ENCODE results near the gene BLM.
"Not testable (repeated sequence)": the region's sequence is repeated elsewhere in the genome, so short reads cannot be mapped to it uniquely, and the experiment has no call there.

Gene BLM

GRCh38 chr15:90716976-90717821 is at the start of gene BLM:
TSS of gene BLM (plus strand) at chr15:90717346. CDS start at chr15:90747393, 30,047 bp downstream.
- 0 out of 2 replicates have a peak, but pooled peaks have one; percentile 14 for TF ChIP-seq CTCF (IDR thresholded peaks at IDR 0.05; ENCODE audit: borderline replicate concordance, insufficient read depth, low read depth, low read length)
- peak within 1 kb of the TSS; percentile 77 for H3K4me3 ChIP-seq (ENCODE audit: low read depth, low read length)

GRCh38 chr15:90667755-90668345 is 49.3 kb upstream of the BLM start:
- H3K4me3 ChIP-seq (ENCODE audit: low read depth, low read length): not testable (repeated sequence)

- H3K4me3 ChIP-seq (ENCODE audit: low read depth, low read length): not testable (repeated sequence)
These were observed 46.5 kb upstream of the BLM start for GRCh38 chr15:90670631-90671030.

GRCh38 chr15:90671216-90671615 is 45.9 kb upstream of the BLM start:
- no peak overlapping the region for H3K4me3 ChIP-seq (ENCODE audit: low read depth, low read length)
- no peak for TF ChIP-seq CTCF (IDR thresholded peaks at IDR 0.05; ENCODE audit: borderline replicate concordance, insufficient read depth, low read depth, low read length)

- H3K4me3 ChIP-seq (ENCODE audit: low read depth, low read length): not testable (repeated sequence)
These were observed 43.8 kb upstream of the BLM start for GRCh38 chr15:90673357-90673756.

- no peak for TF ChIP-seq CTCF (IDR thresholded peaks at IDR 0.05; ENCODE audit: borderline replicate concordance, insufficient read depth, low read depth, low read length)
- no peak overlapping the region for H3K4me3 ChIP-seq (ENCODE audit: low read depth, low read length)
These were observed 42.7 kb upstream of the BLM start for GRCh38 chr15:90674476-90674875.

- no peak overlapping the region for H3K4me3 ChIP-seq (ENCODE audit: low read depth, low read length)
- TF ChIP-seq CTCF (IDR thresholded peaks at IDR 0.05; ENCODE audit: borderline replicate concordance, insufficient read depth, low read depth, low read length): no peak
These were observed 41.7 kb upstream of the BLM start for GRCh38 chr15:90675464-90675863.

GRCh38 chr15:90677807-90678790 is 39.0 kb upstream of the BLM start:
- no peak overlapping the region for H3K4me3 ChIP-seq (ENCODE audit: low read depth, low read length)
- no peak for TF ChIP-seq CTCF (IDR thresholded peaks at IDR 0.05; ENCODE audit: borderline replicate concordance, insufficient read depth, low read depth, low read length)

Data from GM12875 (cell line).